GM21529 (cell line): Measurements from ENCODE around the gene GJB3.
"Not testable (repeated sequence)": the region's sequence is repeated elsewhere in the genome, so short reads cannot be mapped to it uniquely, and the experiment has no call there.

Experiments used
- ATAC-seq: cut with Tn5 transposase; IDR thresholded peaks from one replicate; pipeline ENCODE4 v1.9.1; 2021; ENCODE audit not compliant: unreplicated experiment

The GJB3 gene

DNA sequence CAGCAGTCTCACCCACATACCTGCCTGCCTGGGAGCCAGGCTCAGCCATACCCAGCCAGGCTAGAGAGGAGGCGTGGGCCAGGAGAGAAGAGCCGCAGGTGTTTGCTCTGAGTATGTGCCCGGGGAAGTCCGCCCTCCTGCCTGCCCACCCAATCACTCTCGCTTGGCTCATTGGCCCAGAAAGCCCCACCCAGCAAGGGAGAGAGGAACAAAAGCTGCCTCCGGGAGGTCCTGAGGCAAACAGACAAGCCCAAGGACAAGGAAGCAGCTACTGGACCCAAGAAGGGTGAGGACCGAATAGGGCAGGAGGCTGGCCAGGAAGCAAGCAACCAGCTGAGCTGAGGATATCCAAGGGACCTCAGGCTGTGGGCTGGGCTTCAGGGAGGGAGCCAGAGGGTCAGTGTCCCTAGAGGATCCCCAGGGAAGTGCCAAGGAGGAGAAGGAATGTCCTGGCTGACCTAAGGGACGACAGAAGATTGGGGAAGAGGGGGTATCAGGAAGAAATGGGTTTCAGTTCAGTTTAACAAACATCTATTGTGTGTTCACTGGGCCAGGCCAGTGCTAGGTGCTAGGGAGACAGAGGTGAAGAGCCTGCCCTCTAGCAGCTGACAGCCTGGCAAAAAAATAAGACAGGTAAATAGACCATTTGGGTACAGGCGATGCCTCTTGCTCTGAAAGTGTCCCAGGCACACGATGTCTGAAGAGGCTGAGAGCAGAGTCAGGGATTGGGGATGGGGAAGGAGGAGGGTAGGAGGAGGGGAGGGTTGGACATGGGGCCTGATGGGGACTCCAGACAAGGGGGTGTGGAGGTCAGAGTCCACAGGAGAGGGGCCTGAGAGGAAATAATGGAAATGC is 21.3 kb upstream of the GJB3 start, which contains the start of gene GJB4:
Gene GJB4, plus strand, starts transcription at position 238 of the 855 bp plus-strand sequence. CDS start 1,515 bp downstream, outside the sequence.
- no peak for ATAC-seq

GRCh38 chr1:34761176-34761761 is 19.7 kb upstream of the GJB3 start:
- no peak for ATAC-seq

GRCh38 chr1:34761776-34762307 is 19.2 kb upstream of the GJB3 start:
- ATAC-seq = no peak

DNA sequence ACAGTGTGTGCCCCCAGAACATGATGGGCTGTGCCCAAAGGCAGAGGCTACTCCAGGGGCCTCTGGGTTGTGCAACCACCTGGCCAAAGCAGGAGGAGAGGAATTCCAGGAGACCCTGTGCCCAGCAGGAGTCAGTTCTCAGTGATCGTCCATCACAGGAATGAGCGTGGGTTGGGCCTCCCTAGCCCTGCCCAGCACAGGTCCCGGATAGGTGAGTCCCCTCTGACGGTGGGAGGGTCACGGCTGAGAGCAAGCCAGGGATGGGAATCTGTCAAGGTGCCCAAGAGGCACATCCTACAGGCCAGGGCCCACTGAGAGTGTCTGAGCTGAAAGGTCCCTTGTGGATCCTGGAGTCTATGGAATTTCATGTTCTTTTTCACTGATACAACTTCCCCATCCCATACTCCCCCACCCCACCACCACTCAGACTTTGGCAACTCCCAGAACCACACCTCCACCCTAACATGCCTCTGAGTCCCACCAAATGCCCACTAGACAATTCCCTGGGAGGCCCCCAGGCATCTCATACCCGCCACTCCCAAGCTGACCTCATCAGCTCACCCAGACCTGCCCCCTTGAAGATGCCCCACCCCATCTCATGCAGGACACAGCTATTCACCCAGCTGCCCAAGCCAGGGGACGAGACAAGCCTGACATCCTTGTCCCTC is 18.4 kb upstream of the GJB3 start:
- no peak for ATAC-seq

GRCh38 chr1:34763142-34763781 is 17.8 kb upstream of the GJB3 start:
- ATAC-seq = no peak

- ATAC-seq = no peak
Observed at GRCh38 chr1:34768856-34769255, 12.2 kb upstream of the GJB3 start.

GRCh38 chr1:34770891-34771504 is 10.0 kb upstream of the GJB3 start:
- no peak for ATAC-seq

- no peak for ATAC-seq
Observed at GRCh38 chr1:34771573-34772371, 9.2 kb upstream of the GJB3 start.

DNA sequence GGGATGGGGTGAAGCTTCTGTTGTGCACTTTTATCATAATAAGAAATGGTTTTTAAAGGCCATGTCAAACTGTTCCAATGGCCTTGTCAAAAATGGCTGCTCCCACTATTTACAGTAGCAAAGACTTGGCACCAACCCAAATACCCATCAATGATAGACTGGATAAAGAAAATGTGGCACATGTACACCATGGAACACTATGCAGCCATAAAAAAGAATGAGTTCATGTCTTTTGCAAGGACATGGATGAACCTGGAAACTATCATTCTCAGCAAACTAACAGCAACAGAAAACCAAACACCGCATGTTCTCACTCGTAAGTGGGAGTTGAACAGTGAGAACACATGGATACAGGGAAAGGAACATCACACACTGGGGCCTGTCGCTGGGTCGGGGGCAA is 7.9 kb upstream of the GJB3 start:
- ATAC-seq = not testable (repeated sequence)

DNA sequence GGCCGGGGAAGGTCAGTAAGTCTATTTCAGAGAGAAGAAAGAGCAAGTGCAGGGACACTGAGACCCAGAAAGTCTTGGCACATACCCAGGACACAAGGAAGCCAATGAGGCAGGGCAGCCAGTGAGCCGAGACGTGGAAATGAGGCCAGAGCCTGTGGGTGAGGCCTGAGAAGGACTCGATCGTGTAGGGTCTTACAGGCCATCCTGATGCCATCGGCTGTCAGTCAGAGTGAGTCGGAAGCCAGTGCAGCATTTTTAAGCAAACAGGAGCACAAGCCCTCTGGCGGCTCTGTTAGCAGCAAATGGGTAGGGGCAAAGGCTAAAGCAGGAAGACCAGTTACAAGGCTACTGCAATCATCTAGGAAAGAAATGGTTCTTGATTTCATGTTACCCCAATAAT is 6.1 kb upstream of the GJB3 start:
- no peak for ATAC-seq

DNA sequence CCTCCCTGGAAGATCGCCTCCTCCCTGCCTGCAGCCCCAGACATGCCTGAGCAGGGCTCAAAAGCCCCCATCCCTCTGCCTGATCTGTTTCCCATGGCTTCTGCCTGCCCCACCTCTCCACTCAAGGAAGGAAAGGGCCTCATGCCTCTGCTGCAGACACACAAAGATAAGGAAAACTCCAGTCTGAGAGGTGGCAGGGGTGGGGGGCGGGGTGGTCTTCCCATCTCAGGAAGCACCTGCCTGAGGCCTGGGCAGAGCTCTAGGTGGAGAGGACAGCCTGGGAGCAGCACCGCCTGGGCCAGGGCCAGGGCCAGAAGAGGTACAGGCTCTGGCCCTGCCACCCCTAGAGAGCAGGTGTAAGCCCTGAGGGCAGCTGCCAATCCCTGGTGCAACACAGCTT is 4.1 kb upstream of the GJB3 start:
- ATAC-seq = no peak

GRCh38 chr1:34777519-34778321 is 3.3 kb upstream of the GJB3 start:
- ATAC-seq = no peak

GRCh38 chr1:34778381-34778780 is 2.6 kb upstream of the GJB3 start:
- ATAC-seq = no peak

GRCh38 chr1:34779005-34779404 is 2.0 kb upstream of the GJB3 start:
- ATAC-seq = no peak

- ATAC-seq = no peak
Observed at GRCh38 chr1:34779526-34779925, 1.5 kb upstream of the GJB3 start.

DNA sequence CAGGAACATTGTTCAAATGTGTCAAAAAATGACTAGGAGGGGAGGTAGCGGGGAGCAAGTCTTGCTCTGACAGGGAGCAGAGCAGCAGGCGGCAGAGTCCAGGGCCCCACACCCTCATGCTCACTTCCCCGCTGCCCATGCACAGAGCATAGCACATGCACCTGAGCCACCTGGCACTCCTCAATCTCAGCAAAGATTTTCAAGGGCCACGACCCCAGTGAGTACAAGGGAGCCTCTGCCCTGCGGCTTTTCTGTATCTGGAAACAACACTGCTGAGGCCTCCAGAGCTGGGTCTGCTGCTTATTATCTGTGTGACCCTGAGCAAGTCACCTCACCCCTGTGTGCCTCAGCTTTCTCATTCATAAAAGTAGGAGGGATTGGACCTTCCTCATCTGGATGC is 1.1 kb upstream of the GJB3 start:
- no peak for ATAC-seq

DNA sequence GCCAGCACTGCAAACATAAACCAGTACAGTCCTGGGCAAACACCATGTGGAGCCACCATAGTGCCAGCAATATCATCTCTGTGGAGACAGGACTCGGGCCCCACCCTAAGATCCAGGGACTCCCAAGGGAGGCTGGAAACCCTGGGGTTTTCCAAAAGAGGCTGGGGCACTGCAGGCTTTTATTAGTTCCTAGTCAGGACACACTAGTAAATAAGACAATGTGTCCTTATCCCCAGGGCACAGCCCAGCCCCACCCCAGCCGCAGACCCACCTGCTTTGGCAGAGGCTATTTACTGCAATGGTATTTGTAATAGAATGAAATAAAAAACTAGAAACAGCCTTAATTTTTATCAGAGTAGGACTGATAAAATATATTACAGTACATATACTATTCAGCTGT is 486 bp upstream of the GJB3 start:
- no peak for ATAC-seq

GRCh38 chr1:34781844-34782391 is 904 bp downstream of the GJB3 start:
- ATAC-seq = no peak

- ATAC-seq = no peak
Observed at GRCh38 chr1:34784751-34785221, 3.8 kb downstream of the GJB3 start.
